GM12891 (cell line): ENCODE results near the gene IFNLR1.
A peak's percentile ranks its signal among the peaks of the same experiment; 100 is the strongest.

Experiments used
- PAX5 ChIP-seq: IDR thresholded peaks from 2 replicates; pipeline ENCODE4 v1.6.1; 2011; ENCODE audit warnings: low read length, moderate library complexity, mild to moderate bottlenecking; ENCODE audit not compliant: insufficient read depth, severe bottlenecking
- POLR2A ChIP-seq: IDR thresholded peaks from 2 replicates; pipeline ENCODE4 v1.6.1; 2011; ENCODE audit warnings: low read depth, low read length, control low read depth
- POLR2AphosphoS5 ChIP-seq: IDR thresholded peaks from 2 replicates; pipeline ENCODE4 v1.6.1; 2011; ENCODE audit warnings: low read depth, low read length, control low read depth
- POU2F2 ChIP-seq: IDR thresholded peaks from 2 replicates; pipeline ENCODE4 v1.6.1; 2011; ENCODE audit warnings: low read depth, mild to moderate bottlenecking, control low read depth, low read length, moderate library complexity
- SPI1 ChIP-seq: IDR thresholded peaks from 2 replicates; pipeline ENCODE4 v1.6.1; 2011; ENCODE audit warnings: low read depth, low read length, control low read depth
- TAF1 ChIP-seq: IDR thresholded peaks from 2 replicates; pipeline ENCODE4 v1.6.1; 2011; ENCODE audit warnings: low read depth, low read length, control low read depth

DNA sequence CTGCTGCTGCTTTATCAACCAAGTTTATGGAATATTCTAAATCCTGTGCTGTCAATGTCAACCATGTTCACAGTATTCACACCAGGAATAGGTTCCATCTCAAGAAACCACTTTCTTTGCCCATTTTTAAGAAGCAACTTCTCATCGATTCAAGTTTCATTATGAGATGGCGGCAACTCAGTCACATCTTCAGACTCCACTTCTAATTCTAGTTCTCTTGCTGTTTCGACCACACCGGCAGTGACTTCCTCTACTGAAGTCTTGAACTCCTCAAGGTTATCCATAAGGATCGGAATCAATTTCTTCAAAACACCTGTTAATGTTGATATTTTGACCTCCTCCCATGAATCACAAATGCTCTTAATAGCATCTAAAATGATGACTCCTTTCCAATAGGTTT is 39.7 kb upstream of the IFNLR1 start:
- TF ChIP-seq POLR2A = no peak
- no peak for TF ChIP-seq POLR2AphosphoS5
- TF ChIP-seq PAX5 = no peak
- no peak for TF ChIP-seq TAF1
- TF ChIP-seq POU2F2 = no peak
- peak; percentile 87 for TF ChIP-seq SPI1
